Ovary (tissue), 3 donors: ENCODE results near the gene CT45A6.
"Not testable (repeated sequence)": the region's sequence is repeated elsewhere in the genome, so short reads cannot be mapped to it uniquely, and the experiment has no call there.

Source experiments
- CTCF ChIP-seq, 3 donors: fragments of 450-650 bp in 2 of 3; fragments of 200-600 bp in 1 of 3; IDR thresholded peaks; one replicate each; pipeline versions ENCODE4 v1.5.1 to v1.8.0; 2016 to 2022; ENCODE audit warnings: antibody characterized with exemption in 3 of 3, mild to moderate bottlenecking in 1 of 3
- EP300 ChIP-seq: sonication (generic); formaldehyde crosslinking; IDR thresholded peaks from one replicate; pipeline ENCODE4 v1.6.1; 2017; ENCODE audit warnings: antibody characterized with exemption
- POLR2A ChIP-seq: fragments of 450-650 bp; IDR thresholded peaks from one replicate; pipeline ENCODE4 v1.6.1; 2017; ENCODE audit warnings: antibody characterized with exemption, mild to moderate bottlenecking, moderate library complexity
- donor health status: DM: no; HTN: no; CAD: no.

GRCh38 chrX:135819912-135820311 is 17.3 kb upstream of the CT45A6 start, which contains the start of gene CT45A2:
- TF ChIP-seq CTCF (IDR thresholded peaks at IDR 0.05); POLR2A; EP300: not testable (repeated sequence)
